Sigmoid colon (tissue), 3 donors: Measurements from ENCODE around the gene UNC79.

Source experiments
- CTCF ChIP-seq, 4 experiments: fragments of 450-650 bp in 3 of 4; fragments of 200-600 bp in 1 of 4; IDR thresholded peaks; one replicate each; pipeline ENCODE4 v1.5.1; 2016 to 2019; ENCODE audit warnings: antibody characterized with exemption in 4 of 4, mild to moderate bottlenecking in 3 of 4, moderate library complexity in 2 of 4
- POLR2A ChIP-seq, 2 donors: fragments of 450-650 bp; IDR thresholded peaks; one replicate each; pipeline ENCODE4 v1.6.1; 2016; ENCODE audit warnings: antibody characterized with exemption in 2 of 2, mild to moderate bottlenecking in 2 of 2, moderate library complexity in 2 of 2

DNA sequence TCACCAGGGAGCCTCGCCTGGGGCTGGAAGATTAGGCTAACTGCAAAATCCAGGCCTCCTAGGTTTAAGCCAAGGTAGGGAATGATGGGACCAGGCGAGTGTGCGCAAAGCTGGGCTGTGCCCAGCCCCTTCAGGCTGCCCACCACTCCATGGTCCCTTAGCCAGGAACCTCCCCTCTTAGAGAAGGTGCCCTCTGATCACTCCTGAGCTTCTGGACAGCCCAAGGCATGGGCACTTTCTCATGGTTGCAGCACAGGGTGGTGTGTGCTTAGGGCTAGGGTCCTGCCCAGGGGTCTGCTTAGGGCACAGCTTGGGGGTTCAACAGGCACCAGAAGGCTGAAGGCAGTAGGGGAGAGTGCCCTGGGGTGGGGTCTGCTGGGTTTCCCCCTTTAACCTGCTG, 288.5 kb downstream of the UNC79 start:
- TF ChIP-seq CTCF (IDR thresholded peaks at IDR 0.05) (no peak), POLR2A (IDR thresholded peaks at IDR 0.05) (no peak)
